Eye (tissue), 1 donor: Measurements from ENCODE around the gene ZEB2.
A peak's percentile ranks its signal among the peaks of the same experiment; 100 is the strongest.

ENCODE experiments used
- DNase-seq: peaks from one replicate; pipeline ENCODE4 v3.0.0-alpha.2; 2015

ZEB2 gene

DNA sequence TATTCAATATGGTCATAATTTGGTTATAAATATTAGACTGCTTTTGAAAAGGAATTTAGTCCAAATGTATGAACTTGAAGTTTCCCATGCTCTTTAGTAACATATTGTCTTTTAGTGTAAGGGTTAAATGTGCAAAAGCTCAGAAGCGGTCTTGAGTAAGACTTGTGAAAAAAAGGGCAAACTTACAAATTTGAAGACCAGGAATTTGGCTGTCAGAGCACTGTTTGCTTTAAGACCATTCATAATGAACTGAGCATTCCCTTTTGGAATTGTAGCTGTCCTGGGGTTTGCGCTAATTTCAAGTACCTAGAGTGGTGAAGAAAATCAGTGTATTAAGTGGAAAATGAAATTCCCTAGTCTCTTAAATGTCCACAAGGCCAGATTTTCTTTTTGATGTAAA lies 6.9 kb upstream of the ZEB2 start:
- DNase-seq = peak; percentile 33

DNA sequence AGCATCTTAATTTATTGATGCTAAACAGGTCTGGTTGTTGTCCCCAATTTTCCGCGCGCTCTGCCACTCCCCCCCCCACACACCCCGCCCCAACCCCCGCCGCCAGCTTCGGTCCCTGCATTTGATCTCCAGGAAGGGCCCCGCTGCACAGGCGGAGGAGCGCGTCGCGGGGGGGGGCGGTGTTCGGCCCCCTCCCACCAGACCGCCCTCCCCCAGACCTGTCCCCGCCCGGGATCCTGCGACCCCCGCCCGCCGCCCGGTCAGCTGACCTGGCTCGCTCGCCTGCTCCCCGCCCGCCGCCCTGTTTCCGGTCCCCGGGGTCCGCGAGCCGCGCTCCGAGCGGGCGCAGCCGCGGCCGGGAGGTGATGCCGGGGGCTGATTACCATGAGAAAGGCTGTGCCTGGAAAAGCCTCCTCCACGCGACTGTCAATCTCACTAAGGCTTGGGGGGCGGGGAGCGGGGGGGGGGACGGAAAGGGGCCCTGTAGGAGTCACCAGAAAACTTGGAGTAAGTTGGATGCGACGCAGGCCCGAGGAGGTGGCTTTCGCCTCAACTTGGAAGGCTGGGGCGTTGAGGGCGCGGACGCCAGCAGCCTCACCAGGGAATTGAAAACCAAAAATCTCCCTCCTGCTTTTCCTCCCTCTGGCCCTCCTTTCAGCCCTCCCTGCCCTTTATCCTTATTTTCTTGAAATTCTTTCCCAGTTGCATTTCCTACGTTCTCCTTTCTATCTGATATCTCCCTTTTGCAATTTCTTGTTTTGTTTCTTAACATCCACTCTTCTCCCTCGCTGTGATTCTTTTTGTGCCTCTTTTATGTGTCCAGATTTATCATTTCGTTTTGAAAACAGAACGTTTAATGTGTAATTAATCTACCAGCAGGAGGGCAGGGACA lies 4.4 kb upstream of the ZEB2 start:
- peak; percentile 86 for DNase-seq

DNA sequence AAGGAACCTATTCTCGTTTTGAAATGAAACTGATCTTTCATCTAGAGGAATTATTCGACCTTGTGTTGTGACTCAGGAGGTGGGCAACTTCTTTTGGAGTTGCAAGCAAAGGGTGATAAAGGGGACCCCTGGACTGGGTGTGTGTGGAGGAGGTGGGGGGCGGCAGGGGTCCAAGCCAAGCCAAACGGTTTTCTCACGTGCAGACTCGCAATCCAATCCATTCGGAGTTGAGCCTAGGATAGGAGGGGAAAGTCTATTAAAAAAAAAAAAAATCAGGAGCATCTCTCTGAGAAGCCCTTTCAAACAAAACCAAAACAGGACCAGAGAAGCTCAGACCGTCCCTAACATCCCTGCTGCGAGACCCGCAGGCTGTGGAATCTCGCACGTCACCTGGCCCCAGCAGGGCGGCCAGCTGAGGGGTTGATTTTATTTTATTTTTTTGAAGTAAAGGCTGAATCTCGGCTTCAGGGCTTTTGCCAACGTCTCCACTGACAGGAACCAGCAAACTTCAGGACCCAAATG lies 3.7 kb upstream of the ZEB2 start:
- DNase-seq = peak; percentile 82

DNA sequence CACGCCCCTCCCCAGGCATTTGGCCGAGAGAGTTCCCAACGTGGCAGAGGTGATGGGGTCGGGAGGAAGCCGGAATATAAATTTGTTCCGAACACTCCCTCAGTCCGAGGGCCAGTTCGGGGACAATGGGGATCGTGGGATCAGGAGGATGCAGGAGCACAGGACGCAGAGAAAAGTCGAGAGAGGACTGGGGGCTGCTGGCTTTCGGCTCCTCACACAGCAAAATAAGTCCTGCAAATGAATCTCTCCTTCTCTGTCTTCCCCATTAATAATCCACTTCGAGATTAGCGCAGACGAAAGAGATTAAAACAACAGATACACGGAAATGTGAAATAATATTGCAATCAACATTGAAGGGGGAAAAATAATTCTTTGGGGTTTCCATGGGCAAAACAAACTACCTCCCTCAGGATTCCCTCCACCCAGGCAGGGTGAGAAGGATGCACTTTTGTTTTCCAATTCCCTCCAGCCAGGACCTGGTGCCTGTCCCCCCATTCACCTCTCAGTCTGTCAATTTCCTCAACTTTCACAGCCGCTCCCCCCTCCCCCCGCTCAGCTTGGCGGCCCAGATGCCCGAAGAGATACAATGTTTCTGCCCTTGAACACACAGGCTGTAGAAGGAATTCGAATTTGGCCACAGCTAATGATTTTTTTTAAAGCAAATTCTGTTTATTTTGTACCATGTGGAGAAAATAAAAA lies 3.1 kb upstream of the ZEB2 start:
- peak; percentile 90 for DNase-seq

DNA sequence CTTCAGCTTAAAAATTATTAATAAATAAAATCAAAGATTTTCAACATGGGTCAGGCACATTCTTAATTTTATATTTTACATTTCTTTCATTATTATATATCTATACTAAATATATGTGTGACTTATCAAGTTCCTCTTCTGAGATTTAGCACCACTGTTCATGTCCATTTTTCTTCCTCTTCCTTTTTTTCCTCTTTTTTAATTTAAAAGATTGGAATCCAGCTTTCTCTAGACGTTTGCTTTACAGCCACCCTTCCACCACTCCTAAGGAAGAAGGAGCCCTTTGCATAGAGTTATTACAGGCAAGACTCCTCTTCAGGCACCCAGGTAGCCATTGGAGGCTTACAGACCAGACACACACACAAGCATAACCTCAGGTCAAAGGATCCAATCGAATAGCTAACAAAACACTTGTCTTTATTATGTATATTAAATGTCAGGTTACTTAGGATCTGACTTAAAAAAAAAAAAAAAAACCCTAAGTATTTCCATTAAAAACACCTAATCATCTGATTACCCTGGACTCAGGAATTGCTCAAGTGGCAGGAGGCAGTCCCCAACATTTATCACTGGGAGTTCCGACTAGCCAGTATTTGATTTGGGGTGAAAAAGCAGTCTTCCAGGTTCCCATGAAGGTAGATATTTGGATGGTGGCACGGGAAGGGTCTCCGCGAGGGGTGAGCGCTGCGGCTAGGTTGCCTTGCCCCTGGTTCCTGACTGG lies 2.4 kb upstream of the ZEB2 start:
- DNase-seq = peak; percentile 53

DNA sequence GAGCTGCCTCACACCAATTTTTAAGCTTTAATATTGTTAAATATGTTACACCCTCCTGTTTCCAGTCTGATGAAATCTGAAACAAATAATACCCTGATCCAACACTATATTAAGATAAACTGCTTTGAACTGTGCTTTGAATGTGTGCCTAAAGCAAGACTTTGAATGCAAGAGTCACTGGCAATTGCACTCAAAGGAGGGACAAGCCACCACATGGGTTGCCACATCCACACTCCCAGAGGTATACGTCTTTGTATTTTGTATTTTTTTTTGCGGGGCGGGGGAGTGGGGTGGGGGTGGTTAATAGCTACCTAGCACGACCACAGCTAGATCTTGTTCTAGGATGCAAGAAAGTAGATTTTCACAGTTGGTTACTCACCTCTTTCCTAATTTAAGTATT lies 1.8 kb upstream of the ZEB2 start:
- no peak for DNase-seq

DNA sequence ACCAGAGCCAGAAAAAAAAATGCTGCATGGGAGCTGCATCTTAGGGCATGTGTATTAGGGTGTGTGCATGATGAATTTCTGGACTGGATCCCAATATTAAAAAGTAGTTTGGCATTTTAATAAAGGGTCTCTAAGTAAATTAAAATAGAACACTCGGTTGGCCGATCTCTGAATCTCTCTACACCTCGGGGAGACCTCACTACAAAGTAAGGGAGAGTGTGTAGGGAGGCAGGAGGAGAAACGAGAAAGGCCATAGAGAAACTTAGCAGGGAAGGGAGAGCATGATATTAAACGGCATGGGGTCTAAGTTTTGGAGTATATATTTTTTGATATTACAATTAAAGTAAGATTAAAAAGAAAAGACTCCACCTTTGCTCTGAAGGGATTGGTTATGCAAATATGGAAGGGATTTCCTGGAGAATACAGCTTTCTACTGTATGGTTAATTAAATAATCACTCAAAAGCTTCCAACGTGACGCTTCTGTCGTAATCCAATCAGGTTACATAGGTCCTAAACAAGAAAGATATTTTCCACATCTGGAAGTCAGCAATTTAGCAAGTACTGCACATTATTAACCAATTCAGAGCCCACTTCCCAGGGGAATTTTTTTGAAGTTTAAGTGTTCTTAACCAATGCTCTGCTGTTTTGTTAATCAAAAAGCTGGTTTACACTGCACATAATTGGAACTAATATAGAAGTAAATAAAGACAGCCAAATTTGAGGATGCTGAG lies 1.0 kb upstream of the ZEB2 start:
- DNase-seq = peak; percentile 78

DNA sequence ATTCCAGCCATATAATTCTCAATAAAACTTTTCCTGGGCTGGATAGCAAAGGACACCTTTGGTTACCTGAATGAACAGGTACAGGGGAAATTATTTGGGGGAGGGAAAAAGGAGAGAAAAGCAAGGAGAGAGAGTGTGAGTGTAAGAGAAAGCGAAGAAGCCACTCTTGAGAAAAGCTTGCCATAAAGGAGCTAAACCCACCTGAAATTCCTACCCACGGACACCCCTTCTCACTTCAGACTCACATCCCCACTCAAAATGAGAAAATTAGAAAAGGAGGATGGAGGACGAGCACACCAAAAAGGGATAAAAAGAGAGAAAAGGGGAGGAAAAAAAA lies 354 bp downstream of the ZEB2 start:
- no peak for DNase-seq

DNA sequence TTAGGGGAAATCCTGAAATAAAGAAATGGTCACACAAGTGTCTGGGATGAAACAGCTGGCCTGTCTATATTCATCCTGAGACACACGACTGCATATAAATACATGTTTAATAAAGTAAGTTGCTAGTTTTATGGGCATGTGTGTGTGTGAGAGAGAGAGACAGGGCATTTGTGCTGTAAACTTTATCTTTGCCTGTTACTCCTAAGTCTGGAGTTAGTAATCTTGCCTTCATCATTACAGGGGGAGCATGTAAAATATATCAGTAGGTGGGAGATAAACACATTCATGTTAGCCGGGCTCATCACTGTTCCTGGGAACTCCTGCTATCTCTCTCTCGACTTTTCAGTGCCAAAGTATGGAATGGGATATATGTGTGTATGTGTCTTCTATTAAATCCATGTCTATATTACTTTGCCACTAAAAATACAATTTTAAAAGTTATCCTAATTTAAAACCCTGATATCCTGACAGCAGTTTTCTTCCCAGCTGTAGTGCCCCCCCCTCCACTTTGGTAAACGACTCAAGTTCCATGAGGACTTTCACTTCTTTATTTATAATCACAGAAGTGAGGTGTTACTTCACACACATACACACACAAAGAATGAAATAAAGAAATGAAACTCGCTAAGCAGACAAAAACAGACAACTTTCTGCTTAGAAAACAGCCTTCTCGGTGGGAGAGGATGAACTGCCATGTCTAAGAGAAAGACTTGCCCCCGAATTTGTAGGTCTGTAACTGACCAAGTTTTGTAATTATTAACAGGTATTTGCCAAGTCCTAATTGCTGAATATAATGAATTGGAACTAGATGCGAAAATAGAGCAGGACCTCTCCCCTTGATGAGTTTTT lies 947 bp downstream of the ZEB2 start:
- DNase-seq = peak; percentile 75

DNA sequence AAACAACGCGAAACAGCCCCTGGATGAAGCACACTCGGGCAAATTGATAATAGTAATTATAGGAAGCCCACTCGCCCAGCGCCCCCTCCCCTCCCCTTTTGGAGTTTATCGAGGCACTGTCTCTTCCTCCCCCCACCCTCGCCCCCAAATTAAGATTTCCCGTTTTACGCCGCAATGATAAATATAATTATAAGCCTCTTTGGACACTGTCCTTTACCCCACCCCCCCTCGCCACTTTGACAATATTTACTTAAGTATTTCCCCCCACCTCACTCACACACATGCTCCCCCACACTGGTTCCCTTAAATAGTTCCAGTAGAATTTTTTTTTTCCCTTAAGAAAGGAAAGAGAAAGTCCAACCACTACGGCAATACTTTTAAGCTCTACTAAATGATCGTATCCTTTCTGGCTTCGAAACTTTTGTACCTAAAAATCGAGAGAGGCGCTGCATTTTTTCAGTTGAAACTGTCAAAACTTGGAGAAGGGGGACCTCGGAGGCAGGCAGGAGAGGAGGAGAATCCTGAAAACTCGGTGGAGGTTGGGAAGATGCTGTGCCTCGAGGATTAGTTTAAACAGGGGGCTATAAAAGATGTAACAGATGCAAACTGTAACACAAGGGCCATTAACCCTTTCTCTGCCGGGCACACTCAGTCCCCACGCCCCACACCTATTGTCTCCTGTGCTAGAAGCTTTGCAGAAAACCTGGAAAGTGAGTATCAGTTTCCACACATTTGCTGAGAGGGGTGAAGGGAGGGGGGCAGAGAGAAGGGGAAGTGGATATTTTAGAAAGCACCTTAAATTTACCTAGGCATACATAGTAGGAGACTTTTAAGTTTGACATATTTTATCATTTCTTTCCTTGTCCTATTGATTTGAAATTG lies 1.8 kb downstream of the ZEB2 start:
- DNase-seq = peak; percentile 92

DNA sequence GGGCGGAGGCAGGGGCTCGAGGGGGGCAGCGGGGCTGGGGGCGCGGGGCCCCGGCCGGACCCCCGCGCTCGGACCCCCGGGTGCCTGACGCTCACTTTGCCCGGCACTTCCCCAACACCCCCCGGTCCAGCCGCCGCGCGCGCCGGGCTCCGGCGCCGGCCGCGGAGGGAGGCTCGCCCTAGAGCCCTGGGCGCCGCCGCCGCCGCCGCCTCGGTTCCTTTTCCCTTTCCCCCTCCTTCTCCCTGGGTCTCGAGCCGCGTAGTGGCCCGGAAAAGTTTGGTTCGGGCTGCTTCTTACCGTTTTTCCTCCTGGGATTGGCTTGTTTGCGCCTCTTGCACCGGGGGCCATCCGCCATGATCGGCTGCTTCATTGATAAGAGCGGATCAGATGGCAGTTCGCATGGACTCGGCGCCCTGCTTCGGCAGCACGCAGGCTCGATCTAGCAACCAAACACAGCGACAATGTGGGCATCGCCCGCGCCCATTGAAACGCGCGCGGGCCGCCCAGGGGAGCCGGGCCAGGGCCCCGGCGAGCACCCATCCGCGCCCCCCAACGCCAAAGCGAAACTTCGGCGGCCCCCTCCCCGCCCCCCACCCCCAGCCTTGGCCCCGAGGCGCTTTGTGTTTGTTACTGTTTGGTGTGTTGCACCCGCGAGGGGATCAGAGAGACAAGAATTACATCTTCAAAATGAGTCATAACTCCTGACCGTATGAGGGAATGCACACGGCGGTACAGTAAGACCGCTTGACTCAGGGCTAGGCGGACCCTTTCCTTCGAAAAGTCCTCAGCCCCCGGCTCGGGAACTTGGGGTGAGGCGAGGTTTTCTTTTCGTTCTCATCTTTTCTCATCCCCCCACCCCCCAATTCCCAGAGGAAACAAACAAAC lies 2.7 kb downstream of the ZEB2 start:
- peak; percentile 88 for DNase-seq

DNA sequence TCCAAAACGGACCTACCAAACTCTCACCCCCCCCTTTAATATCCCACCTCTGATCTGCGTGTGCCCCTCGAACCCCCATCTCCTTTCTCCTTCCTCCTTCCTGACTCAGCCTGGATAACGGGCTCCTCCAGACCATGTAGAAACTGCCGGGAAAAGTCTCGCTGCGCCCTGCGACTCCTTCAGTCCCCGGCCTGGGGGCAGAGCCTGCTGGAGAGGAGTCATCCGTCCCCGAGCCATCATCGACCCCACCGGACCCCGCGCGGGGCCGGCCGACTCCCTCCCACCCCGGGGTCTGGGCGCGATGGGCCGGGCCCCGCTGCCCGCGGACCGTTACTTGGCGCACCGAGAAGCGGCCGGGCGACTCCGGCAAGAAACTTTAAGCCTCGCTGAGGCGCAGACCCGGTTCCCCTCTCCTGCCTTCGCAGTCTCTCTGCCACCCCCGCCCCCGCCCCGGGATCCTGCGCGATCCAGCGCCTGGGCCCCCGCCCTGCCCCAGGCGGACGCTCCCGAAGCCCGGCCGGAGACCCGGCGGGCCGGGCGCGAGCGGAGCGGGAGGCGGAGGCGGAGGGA lies 3.4 kb downstream of the ZEB2 start:
- DNase-seq = peak; percentile 82

DNA sequence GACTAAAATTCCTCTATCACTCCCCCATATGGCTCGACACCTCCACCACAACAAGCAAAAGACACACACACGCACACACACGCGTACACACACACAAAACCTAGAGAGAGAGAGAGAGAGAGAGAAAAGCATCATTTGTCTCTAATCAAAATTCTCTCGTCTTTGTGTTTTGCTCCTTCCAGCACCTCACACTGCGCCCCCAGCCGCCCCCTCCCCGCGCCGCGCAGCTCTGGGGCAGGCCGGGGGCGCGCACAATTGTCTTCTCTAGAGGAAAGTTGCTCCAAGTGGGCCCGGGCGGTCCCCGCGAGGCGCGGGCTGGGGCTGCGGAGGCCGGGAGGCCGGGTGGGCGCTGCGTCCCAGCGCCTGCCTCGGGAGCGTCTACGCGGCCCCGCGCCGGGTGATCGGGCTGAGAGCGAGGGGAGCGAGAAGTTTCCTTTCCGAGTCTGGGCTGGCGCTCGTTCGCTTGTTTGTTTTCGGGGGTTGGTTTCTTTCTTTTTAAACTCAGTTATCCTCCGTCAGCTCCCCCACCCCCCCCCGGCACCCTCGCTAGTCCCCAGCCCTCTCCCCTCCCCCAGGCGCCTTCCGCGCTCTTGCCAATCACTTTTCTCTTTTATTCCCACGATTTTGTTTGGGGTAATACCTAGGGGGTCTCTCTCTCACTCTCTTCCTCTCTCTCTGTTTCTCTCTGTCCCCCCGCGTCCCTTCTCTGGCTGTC lies 4.1 kb downstream of the ZEB2 start:
- peak; percentile 84 for DNase-seq

DNA sequence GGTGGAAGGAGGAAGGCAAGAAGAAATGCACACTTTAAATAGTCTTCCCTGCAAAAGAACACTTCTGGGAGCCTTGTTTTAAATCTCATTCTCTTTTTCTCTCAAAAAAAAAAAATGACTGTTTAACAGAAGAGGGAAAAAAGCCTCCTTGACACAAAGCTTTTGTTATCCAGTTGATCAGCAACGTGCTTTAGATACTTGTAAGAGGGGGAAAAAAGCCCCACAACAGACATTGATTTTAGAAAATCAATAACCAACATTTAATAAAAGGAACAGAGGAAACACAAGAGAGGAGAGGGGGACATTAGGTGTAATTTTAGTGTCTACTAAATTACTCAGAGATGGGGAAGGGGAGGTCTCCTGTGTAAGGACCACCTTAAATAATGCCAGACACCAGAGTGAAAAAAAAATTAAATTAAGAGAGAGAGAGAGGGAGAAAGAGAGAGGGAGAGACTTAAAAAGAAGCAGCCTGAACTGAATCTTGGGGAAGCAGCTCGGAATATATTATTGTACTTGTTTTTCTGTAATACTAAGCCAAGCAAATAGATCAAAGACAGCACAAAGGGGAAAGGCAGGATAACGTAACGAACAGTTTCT lies 4.7 kb downstream of the ZEB2 start:
- no peak for DNase-seq

DNA sequence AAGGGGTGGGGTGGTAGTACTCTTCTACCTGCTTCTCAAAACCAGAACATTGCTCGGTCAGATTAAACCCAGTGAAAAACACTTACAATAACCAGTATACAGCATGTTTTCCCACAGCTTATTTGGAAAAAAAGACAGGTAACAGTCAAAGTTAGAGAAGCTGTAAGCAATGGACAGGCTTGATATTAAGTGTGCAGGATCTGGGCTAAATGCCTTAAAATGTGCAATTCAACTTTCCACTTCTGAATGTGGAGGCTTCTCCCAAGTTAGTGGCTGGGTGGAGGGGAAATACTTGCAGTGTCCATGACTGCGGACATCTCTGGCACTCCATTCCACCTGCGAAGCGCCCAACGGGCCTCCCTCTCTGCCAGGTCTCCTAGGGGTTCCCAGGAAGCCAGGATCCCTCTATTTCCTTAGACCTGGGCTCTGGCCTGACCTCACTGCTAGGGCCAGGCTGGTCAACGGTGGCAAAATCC lies 5.3 kb downstream of the ZEB2 start:
- peak; percentile 77 for DNase-seq

DNA sequence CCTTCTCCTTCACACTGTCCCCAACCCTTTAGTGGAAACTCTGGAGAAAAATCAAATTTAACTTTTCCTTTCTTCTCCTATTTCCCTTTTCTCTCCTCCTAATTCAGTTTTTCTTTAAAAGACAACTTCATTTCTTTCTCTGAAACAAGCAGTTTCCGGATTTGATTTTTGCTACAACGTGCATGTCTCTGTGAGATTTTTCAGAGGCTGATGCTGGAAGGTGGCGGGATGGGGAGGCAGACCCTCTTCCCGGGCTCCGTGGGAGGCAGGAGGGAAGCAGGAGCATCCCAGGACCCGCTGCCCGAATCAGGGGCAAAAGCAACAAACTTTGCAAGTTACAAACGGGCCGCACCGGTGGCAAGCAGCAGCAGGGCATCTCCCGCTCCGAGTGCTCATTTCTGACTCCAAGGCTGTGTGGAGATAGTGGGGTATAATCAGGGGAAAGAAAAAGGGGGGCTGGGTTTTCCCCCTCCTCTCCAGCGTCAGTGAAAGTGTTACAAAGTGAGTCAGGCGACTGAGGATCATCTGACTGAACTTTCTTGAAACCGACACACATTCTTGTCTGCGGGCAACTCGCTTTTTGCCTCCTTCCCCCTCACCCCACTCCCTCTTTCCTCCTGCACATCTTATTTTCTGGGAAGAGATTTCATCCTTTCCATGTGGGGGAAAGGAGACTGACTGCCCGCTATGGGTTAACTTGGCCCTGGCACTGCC lies 6.4 kb downstream of the ZEB2 start:
- peak; percentile 82 for DNase-seq

DNA sequence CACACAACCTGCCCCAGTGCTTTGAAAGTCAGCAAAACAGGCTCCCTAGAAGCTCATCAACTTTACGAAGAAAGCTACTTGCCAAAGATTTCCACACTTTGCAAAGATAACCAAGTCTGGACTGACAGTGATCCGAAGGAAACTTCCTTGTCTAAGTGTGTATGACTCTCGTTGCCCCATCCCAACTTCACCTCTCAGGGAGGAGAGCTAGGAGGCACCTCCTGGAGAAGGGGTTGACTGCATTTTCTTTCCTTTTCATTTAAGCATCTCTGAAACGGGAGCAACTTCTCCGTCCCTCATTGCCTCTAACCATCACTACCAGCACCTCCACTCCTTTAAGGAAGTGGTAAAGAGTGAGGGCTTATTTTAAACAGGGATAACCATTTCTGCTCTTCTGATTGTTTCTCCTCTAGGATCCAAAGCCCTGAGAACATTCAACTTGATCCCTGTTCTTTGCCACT lies 7.0 kb downstream of the ZEB2 start:
- DNase-seq = peak; percentile 56
